LNCAP (cell line): Measurements from ENCODE around the gene COL4A4.

ENCODE experiments used
- CTCF ChIP-seq: fragments of 450-650 bp; IDR thresholded peaks from 2 replicates; pipeline ENCODE4 v1.5.1; 2017; ENCODE audit warnings: mild to moderate bottlenecking

Gene COL4A4

GRCh38 chr2:227194219-227194618, 30.2 kb upstream of the COL4A4 start:
- no peak for TF ChIP-seq CTCF

GRCh38 chr2:227192491-227192890, 28.5 kb upstream of the COL4A4 start:
- no peak for TF ChIP-seq CTCF

- no peak for TF ChIP-seq CTCF
These were observed 27.4 kb upstream of the COL4A4 start for GRCh38 chr2:227191367-227191766.

- no peak for TF ChIP-seq CTCF
These were observed 24.3 kb upstream of the COL4A4 start for GRCh38 chr2:227188292-227188691.

- no peak for TF ChIP-seq CTCF
These were observed 22.7 kb upstream of the COL4A4 start for GRCh38 chr2:227186751-227187150.

GRCh38 chr2:227185615-227186232, 21.7 kb upstream of the COL4A4 start:
- TF ChIP-seq CTCF = no peak

- no peak for TF ChIP-seq CTCF
These were observed 19.8 kb upstream of the COL4A4 start for GRCh38 chr2:227183657-227184367.

- no peak for TF ChIP-seq CTCF
These were observed 18.8 kb upstream of the COL4A4 start for GRCh38 chr2:227182765-227183164.
